B cell (primary cell): ENCODE data around the gene REPS2.

Experiments used
- EZH2 ChIP-seq: IDR thresholded peaks from 2 replicates; pipeline ENCODE4 v1.6.1; 2012; ENCODE audit warnings: borderline replicate concordance, low read depth, mild to moderate bottlenecking, moderate library complexity, low read length; ENCODE audit not compliant: insufficient read depth, poor library complexity, severe bottlenecking
- TF ChIP-seq, protein P1 (sequence below): fragments of 200-600 bp; IDR thresholded peaks from one replicate; pipeline ENCODE4 v1.8.0; 2022; ENCODE audit warnings: antibody characterized with exemption, mild to moderate bottlenecking

DNA sequence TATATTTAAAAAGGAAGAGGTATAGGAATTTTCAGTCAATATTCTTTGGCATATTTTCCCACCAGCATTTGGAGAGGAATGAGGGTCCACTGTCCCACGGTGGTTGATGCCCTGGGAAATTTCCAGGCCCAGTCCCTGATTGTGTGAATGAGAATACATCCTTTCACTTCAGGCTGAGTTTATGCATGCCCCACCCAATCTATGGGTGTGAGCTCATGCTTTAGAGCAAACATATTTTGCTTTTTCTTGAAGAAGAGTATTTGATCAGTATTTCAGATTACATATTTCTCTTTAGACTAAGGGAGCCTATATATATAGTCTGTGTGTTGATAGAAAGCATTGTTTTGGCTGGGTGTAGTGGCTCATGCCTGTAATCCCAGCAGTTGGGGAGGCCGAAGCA, 77.2 kb downstream of the REPS2 start:
- TF ChIP-seq, protein P1, sequence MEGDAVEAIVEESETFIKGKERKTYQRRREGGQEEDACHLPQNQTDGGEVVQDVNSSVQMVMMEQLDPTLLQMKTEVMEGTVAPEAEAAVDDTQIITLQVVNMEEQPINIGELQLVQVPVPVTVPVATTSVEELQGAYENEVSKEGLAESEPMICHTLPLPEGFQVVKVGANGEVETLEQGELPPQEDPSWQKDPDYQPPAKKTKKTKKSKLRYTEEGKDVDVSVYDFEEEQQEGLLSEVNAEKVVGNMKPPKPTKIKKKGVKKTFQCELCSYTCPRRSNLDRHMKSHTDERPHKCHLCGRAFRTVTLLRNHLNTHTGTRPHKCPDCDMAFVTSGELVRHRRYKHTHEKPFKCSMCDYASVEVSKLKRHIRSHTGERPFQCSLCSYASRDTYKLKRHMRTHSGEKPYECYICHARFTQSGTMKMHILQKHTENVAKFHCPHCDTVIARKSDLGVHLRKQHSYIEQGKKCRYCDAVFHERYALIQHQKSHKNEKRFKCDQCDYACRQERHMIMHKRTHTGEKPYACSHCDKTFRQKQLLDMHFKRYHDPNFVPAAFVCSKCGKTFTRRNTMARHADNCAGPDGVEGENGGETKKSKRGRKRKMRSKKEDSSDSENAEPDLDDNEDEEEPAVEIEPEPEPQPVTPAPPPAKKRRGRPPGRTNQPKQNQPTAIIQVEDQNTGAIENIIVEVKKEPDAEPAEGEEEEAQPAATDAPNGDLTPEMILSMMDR: no peak
- TF ChIP-seq EZH2: no peak
